HG03558 (cell line): ENCODE data around the gene ZAR1.

ENCODE experiments used
- ATAC-seq: cut with Tn5 transposase; IDR thresholded peaks from one replicate; pipeline ENCODE4 v1.9.1; 2021; ENCODE audit warnings: moderate number of reproducible peaks; ENCODE audit not compliant: unreplicated experiment; ENCODE audit errors: extremely low read depth

The ZAR1 gene

GRCh38 chr4:48484494-48485168 is 5.4 kb upstream of the ZAR1 start:
- no peak for ATAC-seq

GRCh38 chr4:48489683-48490011 is 405 bp upstream of the ZAR1 start:
- ATAC-seq, result no peak

- no peak for ATAC-seq
These were observed 845 bp downstream of the ZAR1 start for GRCh38 chr4:48490680-48491513.

- ATAC-seq, result no peak
These were observed 1.6 kb downstream of the ZAR1 start for GRCh38 chr4:48491514-48492176.

GRCh38 chr4:48493452-48494100 is 3.5 kb downstream of the ZAR1 start:
- ATAC-seq, result no peak

- ATAC-seq, result no peak
These were observed 5.9 kb downstream of the ZAR1 start for GRCh38 chr4:48495941-48496340.

GRCh38 chr4:48498895-48499294 is 8.8 kb downstream of the ZAR1 start:
- ATAC-seq, result no peak

GRCh38 chr4:48499551-48500066 is 9.6 kb downstream of the ZAR1 start:
- ATAC-seq, result peak; percentile 69

GRCh38 chr4:48503233-48504025 is 13.4 kb downstream of the ZAR1 start:
- no peak for ATAC-seq

GRCh38 chr4:48504026-48504330 is 13.9 kb downstream of the ZAR1 start:
- ATAC-seq, result no peak

- ATAC-seq, result no peak
These were observed 14.3 kb downstream of the ZAR1 start for GRCh38 chr4:48504352-48504751.

- no peak for ATAC-seq
These were observed 16.7 kb downstream of the ZAR1 start for GRCh38 chr4:48506716-48507115.

GRCh38 chr4:48509543-48509942 is 19.5 kb downstream of the ZAR1 start:
- no peak for ATAC-seq

- ATAC-seq, result no peak
These were observed 28.1 kb downstream of the ZAR1 start for GRCh38 chr4:48518143-48518542.

GRCh38 chr4:48526406-48526805 is 36.4 kb downstream of the ZAR1 start:
- no peak for ATAC-seq

GRCh38 chr4:48538358-48538757 is 48.3 kb downstream of the ZAR1 start:
- ATAC-seq, result no peak

- ATAC-seq, result no peak
These were observed 49.5 kb downstream of the ZAR1 start for GRCh38 chr4:48539597-48539996.

- no peak for ATAC-seq
These were observed 52.8 kb downstream of the ZAR1 start for GRCh38 chr4:48542888-48543287.

- no peak for ATAC-seq
These were observed 53.7 kb downstream of the ZAR1 start for GRCh38 chr4:48543796-48544195.
